Type B pancreatic cell (in vitro differentiated cells): ENCODE measurements around the gene NUP98. TPM values are rescaled to one million over a fixed set of nuclear protein-coding genes. Genes with fewer than 3 reads are reported as not detected.
A peak's percentile ranks its signal among the peaks of the same experiment; 100 is the strongest.
"Not testable (repeated sequence)": the region's sequence is repeated elsewhere in the genome, so short reads cannot be mapped to it uniquely, and the experiment has no call there.

Experiments
- DNase-seq: peaks from one replicate; pipeline ENCODE4 v3.0.0; 2021; ENCODE audit warnings: mixed read lengths; ENCODE audit not compliant: unreplicated experiment; ENCODE audit errors: extremely low spot score
- H3K27ac Mint-ChIP-seq: 2 replicates; pipeline ENCODE4 v1.8.0; 2021; ENCODE audit warnings: mild to moderate bottlenecking, mixed read lengths
- H3K27me3 Mint-ChIP-seq: 2 replicates; pipeline ENCODE4 v1.8.0; 2021; ENCODE audit warnings: mixed read lengths
- H3K36me3 Mint-ChIP-seq: 2 replicates; pipeline ENCODE4 v1.8.0; 2021; ENCODE audit warnings: mixed read lengths
- H3K4me1 Mint-ChIP-seq: one replicate; pipeline ENCODE4 v1.8.0; 2021; ENCODE audit warnings: mixed read lengths; ENCODE audit not compliant: unreplicated experiment
- H3K4me3 Mint-ChIP-seq: 2 replicates; pipeline ENCODE4 v1.8.0; 2021; ENCODE audit warnings: mild to moderate bottlenecking, mixed read lengths
- H3K9me3 Mint-ChIP-seq: 2 replicates; pipeline ENCODE4 v1.8.0; 2021; ENCODE audit warnings: mixed read lengths
- CTCF ChIP-seq: fragments of 200-600 bp; sonication (generic); conservative IDR thresholded peaks from 2 replicates; pipeline ENCODE4 v1.5.0; 2021; ENCODE audit warnings: antibody characterized with exemption, mild to moderate bottlenecking
- total RNA-seq: library from RNA; stranded (reverse); gene quantifications from 2 replicates; pipeline ENCODE4 v1.2.1, GENCODE V29; 2021; ENCODE audit warnings: low replicate concordance

Gene NUP98
- total RNA-seq, 1 donor from 2014 or later, result 74.6 TPM

- peaks cover 7% of the 10 kb centered on the region for H3K9me3 Mint-ChIP-seq
Measured at GRCh38 chr11:3662856-3663255, 134.5 kb downstream of the NUP98 start.

GRCh38 chr11:3660960-3661359, 136.4 kb downstream of the NUP98 start:
- peaks cover 7% of the 10 kb centered on the region for H3K9me3 Mint-ChIP-seq
- TF ChIP-seq CTCF, result no peak

More at GRCh38 chr11:3662856-3663255, 134.5 kb downstream of the NUP98 start:
- no peak overlapping the region for H3K4me3 Mint-ChIP-seq
- H3K36me3 Mint-ChIP-seq, result peaks cover 3% of the 10 kb centered on the region
- no peak for TF ChIP-seq CTCF
- H3K27me3 Mint-ChIP-seq, result peaks cover 6% of the 10 kb centered on the region
- H3K27ac Mint-ChIP-seq, result no peak overlapping the region
- H3K4me1 Mint-ChIP-seq, result no peaks in the 10 kb centered on the region
- no peak for DNase-seq

DNA sequence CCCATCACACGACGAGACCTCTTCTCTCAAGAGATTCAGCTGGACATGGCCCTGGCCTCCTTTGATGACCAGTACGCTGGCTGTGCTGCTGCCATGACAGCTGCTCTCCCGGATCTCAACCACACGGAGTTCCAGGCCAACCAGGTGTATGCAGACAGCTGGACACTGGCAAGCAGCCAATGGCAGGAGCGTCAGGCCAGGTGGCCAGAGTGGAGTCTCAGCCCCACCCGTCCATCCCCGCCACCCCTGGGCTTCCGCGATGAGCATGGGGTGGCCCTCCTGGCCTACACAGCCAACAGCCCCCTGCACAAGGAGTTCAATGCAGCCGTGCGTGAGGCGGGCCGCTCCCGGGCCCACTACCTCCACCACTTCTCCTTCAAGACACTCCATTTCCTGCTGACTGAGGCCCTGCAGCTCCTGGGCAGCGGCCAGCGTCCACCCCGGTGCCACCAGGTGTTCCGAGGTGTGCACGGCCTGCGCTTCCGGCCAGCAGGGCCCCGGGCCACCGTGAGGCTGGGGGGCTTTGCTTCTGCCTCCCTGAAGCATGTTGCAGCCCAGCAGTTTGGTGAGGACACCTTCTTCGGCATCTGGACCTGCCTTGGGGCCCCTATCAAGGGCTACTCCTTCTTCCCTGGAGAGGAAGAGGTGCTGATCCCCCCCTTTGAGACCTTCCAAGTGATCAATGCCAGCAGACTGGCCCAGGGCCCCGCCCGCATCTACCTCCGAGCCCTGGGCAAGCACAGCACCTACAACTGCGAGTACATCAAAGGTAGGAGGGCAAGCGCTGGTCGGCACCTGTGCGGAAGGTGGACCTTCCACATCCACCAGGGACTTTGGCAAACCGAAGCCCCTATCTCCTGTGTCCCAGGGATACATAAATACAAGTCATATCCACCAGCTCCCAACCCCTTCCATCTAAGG, 137.5 kb downstream of the NUP98 start:
- Mint-ChIP-seq H3K27me3 (peaks cover 9% of the 10 kb centered on the region), H3K27ac (no peak overlapping the region), H3K4me1 (no peaks in the 10 kb centered on the region), H3K4me3 (no peak overlapping the region), H3K9me3 (peaks cover 7% of the 10 kb centered on the region), H3K36me3 (peaks cover 3% of the 10 kb centered on the region)
- TF ChIP-seq CTCF, result no peak
- no peak for DNase-seq

More at GRCh38 chr11:3660960-3661359, 136.4 kb downstream of the NUP98 start:
- Mint-ChIP-seq H3K4me1 (no peaks in the 10 kb centered on the region), H3K36me3 (peaks cover 3% of the 10 kb centered on the region), H3K27ac (no peak overlapping the region), H3K27me3 (peaks cover 6% of the 10 kb centered on the region), H3K4me3 (no peak overlapping the region)
- DNase-seq, result no peak

- DNase-seq, result no peak
- TF ChIP-seq CTCF, result no peak
- Mint-ChIP-seq H3K27me3 (peaks cover 9% of the 10 kb centered on the region), H3K4me1 (no peaks in the 10 kb centered on the region), H3K4me3 (no peak overlapping the region), H3K9me3 (peaks cover 7% of the 10 kb centered on the region), H3K36me3 (no peaks in the 10 kb centered on the region), H3K27ac (no peak overlapping the region)
Measured at GRCh38 chr11:3658252-3658651, 139.1 kb downstream of the NUP98 start.

DNA sequence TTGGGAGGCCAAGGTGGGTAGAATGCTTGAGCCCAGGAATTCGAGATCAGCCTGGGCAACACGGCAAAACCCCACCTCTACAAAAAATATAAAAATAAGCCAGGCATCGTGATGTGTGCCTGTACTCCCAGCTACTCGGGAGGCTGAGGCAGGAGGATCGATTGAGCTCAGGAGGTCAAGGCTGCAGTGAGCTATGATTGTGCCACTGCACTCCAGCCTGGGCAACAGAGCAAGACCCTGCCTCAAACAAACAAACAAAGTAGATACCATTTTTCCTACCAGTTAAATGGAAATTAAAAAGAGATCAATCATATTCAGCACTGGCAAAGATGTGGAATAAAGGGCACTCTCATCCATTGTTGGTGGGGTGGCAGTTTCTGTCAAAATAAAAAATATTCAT, 140.0 kb downstream of the NUP98 start:
- H3K27me3 Mint-ChIP-seq, H3K27ac Mint-ChIP-seq, H3K4me3 Mint-ChIP-seq, H3K36me3 Mint-ChIP-seq, H3K9me3 Mint-ChIP-seq, H3K4me1 Mint-ChIP-seq, DNase-seq: not testable (repeated sequence)

DNA sequence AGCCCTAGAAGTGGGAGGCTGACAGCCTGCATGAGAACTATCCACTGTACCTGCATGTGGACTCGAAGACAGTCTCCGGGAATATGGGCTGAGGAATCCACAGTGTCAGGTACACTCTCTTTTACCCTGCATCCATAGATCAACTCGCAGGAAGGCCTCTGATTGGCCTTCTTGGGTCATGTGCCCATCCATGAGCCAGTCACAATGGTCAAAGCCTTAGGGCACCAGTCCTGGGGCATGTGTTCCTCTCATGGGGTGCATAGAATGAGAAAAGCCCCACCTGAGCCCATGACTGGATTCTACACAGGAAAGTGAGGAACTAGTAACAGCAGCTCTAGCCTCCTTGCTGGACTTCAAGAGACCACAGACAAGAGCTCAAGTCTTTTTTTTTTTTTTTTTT, 141.8 kb downstream of the NUP98 start:
- H3K27me3 Mint-ChIP-seq, result peaks cover 13% of the 10 kb centered on the region
- no peak for DNase-seq
- no peaks in the 10 kb centered on the region for H3K4me1 Mint-ChIP-seq
- H3K4me3 Mint-ChIP-seq, result no peak overlapping the region
- peaks cover 7% of the 10 kb centered on the region for H3K9me3 Mint-ChIP-seq
- no peaks in the 10 kb centered on the region for H3K36me3 Mint-ChIP-seq
- no peak for TF ChIP-seq CTCF
- no peak overlapping the region for H3K27ac Mint-ChIP-seq

GRCh38 chr11:3652514-3652913, 144.8 kb downstream of the NUP98 start:
- not testable (repeated sequence) for DNase-seq, H3K4me1 Mint-ChIP-seq, H3K9me3 Mint-ChIP-seq, H3K36me3 Mint-ChIP-seq, H3K27ac Mint-ChIP-seq, H3K4me3 Mint-ChIP-seq
- peaks cover 32% of the 10 kb centered on the region for H3K27me3 Mint-ChIP-seq

GRCh38 chr11:3649374-3649773, 148.0 kb downstream of the NUP98 start:
- not testable (repeated sequence) for DNase-seq, H3K36me3 Mint-ChIP-seq, H3K4me3 Mint-ChIP-seq, H3K9me3 Mint-ChIP-seq, H3K4me1 Mint-ChIP-seq
- Mint-ChIP-seq H3K27me3 (peaks cover 33% of the 10 kb centered on the region), H3K27ac (peak overlapping the region; percentile 21)

GRCh38 chr11:3648843-3649242, 148.5 kb downstream of the NUP98 start:
- H3K27ac Mint-ChIP-seq, result peak overlapping the region; percentile 21
- not testable (repeated sequence) for H3K36me3 Mint-ChIP-seq

More at GRCh38 chr11:3648843-3649242, 148.5 kb downstream of the NUP98 start:
- peaks cover 33% of the 10 kb centered on the region for H3K27me3 Mint-ChIP-seq
- not testable (repeated sequence) for H3K9me3 Mint-ChIP-seq, H3K4me3 Mint-ChIP-seq, DNase-seq, H3K4me1 Mint-ChIP-seq
